ENCODE measurements around the gene APAF1.

DNA sequence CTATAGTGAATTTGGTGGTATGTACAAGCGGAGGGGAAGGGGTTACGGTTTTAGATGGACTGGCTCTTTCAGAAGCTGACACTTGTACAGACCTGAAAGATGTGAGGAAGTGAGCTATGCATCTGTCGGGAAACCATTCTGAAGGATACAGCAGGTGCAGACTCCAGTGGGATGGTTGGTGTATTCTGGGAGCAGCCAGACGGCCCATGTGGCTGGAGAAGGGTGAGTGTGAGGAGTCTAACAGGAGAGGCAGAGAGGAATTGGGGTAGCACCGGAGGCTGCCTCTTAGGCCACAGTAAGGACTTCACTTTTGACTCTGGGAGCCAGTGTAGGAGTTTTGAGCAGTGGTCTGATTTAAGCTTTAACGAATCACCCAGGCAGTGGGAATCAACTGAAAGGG is 90.7 kb downstream of the APAF1 start:
- TF ChIP-seq SMC3 (IDR thresholded peaks at IDR 0.05; ENCODE audit: borderline replicate concordance, low read length): no peak
- TF ChIP-seq, protein P1, sequence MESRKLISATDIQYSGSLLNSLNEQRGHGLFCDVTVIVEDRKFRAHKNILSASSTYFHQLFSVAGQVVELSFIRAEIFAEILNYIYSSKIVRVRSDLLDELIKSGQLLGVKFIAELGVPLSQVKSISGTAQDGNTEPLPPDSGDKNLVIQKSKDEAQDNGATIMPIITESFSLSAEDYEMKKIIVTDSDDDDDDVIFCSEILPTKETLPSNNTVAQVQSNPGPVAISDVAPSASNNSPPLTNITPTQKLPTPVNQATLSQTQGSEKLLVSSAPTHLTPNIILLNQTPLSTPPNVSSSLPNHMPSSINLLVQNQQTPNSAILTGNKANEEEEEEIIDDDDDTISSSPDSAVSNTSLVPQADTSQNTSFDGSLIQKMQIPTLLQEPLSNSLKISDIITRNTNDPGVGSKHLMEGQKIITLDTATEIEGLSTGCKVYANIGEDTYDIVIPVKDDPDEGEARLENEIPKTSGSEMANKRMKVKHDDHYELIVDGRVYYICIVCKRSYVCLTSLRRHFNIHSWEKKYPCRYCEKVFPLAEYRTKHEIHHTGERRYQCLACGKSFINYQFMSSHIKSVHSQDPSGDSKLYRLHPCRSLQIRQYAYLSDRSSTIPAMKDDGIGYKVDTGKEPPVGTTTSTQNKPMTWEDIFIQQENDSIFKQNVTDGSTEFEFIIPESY (IDR thresholded peaks at IDR 0.05): no peak
- TF ChIP-seq BCL11A (IDR thresholded peaks at IDR 0.05; ENCODE audit: low read depth, low read length): no peak
- TF ChIP-seq, protein P2, sequence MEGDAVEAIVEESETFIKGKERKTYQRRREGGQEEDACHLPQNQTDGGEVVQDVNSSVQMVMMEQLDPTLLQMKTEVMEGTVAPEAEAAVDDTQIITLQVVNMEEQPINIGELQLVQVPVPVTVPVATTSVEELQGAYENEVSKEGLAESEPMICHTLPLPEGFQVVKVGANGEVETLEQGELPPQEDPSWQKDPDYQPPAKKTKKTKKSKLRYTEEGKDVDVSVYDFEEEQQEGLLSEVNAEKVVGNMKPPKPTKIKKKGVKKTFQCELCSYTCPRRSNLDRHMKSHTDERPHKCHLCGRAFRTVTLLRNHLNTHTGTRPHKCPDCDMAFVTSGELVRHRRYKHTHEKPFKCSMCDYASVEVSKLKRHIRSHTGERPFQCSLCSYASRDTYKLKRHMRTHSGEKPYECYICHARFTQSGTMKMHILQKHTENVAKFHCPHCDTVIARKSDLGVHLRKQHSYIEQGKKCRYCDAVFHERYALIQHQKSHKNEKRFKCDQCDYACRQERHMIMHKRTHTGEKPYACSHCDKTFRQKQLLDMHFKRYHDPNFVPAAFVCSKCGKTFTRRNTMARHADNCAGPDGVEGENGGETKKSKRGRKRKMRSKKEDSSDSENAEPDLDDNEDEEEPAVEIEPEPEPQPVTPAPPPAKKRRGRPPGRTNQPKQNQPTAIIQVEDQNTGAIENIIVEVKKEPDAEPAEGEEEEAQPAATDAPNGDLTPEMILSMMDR (IDR thresholded peaks at IDR 0.05 in 2 of 3, conservative IDR thresholded peaks at IDR 0.05 in 1 of 3; ENCODE audit: control insufficient read depth in 2 of 3, extremely low read depth in 1 of 3, insufficient read depth in 1 of 3, low read depth in 3 of 3, low read length in 3 of 3): no peak
- no peak for TF ChIP-seq CHD4 (IDR thresholded peaks at IDR 0.05)
- no peak for TF ChIP-seq POLR2A (IDR thresholded peaks at IDR 0.05; ENCODE audit: low read depth, low read length)
- TF ChIP-seq FOXK2 (IDR thresholded peaks at IDR 0.05): no peak
- no peak for TF ChIP-seq EGR1 (IDR thresholded peaks at IDR 0.05; ENCODE audit: borderline replicate concordance in 1 of 2, low read depth in 2 of 2, low read length in 2 of 2)
- TF ChIP-seq IKZF1 (conservative IDR thresholded peaks at IDR 0.05): no peak
- TF ChIP-seq HDAC2 (IDR thresholded peaks at IDR 0.05): no peak
- no peak for TF ChIP-seq SP1 (IDR thresholded peaks at IDR 0.05; ENCODE audit: low read depth, low read length)
- no peak for TF ChIP-seq SRF (IDR thresholded peaks at IDR 0.05; ENCODE audit: low read depth in 2 of 2, low read length in 2 of 2)
- TF ChIP-seq EP300 (IDR thresholded peaks at IDR 0.05; ENCODE audit: borderline replicate concordance in 1 of 2, control insufficient read depth in 1 of 2, low read depth in 2 of 2, low read length in 2 of 2): no peak
- TF ChIP-seq CEBPB (IDR thresholded peaks at IDR 0.05; ENCODE audit: borderline replicate concordance in 1 of 2, low read depth in 2 of 2, low read length in 2 of 2): no peak
